Lung microvascular endothelial cell (primary cell): Measurements from ENCODE around the gene SLC49A3. TPM values are rescaled to one million over a fixed set of nuclear protein-coding genes. Genes with fewer than 3 reads are reported as not detected.
"Not testable (repeated sequence)": the region's sequence is repeated elsewhere in the genome, so short reads cannot be mapped to it uniquely, and the experiment has no call there.

ENCODE experiments used
- DNase-seq, 2 donors: peaks; one replicate each; pipeline versions ENCODE4 v3.0.0 to v3.0.0-alpha.2; 2010; ENCODE audit warnings: low read depth in 2 of 2
- total RNA-seq: library from RNA; depleted of rRNA; stranded (reverse); fragments of >200 nt; gene quantifications from 2 replicates; pipeline ENCODE4 v1.2.1, GENCODE V29; 2014

Gene SLC49A3
- total RNA-seq, 1 donor from 2014 or later: 7.7 TPM

GRCh38 chr4:654871-655463 lies 34.0 kb downstream of the SLC49A3 start:
- no peak for DNase-seq

GRCh38 chr4:654503-654845 lies 34.5 kb downstream of the SLC49A3 start:
- no peak for DNase-seq

GRCh38 chr4:653831-654502 lies 35.0 kb downstream of the SLC49A3 start:
- no peak for DNase-seq

- DNase-seq: no peak
Observed at GRCh38 chr4:653080-653821, 35.7 kb downstream of the SLC49A3 start.

GRCh38 chr4:651884-652642 lies 36.9 kb downstream of the SLC49A3 start:
- no peak for DNase-seq

- DNase-seq: no peak
Observed at GRCh38 chr4:650951-651883, 37.7 kb downstream of the SLC49A3 start.

GRCh38 chr4:650461-650860 lies 38.5 kb downstream of the SLC49A3 start:
- no peak for DNase-seq

GRCh38 chr4:649751-650310 lies 39.1 kb downstream of the SLC49A3 start:
- DNase-seq: no peak

- no peak for DNase-seq
Observed at GRCh38 chr4:649293-649625, 39.7 kb downstream of the SLC49A3 start.

GRCh38 chr4:648579-649292 lies 40.2 kb downstream of the SLC49A3 start:
- no peak for DNase-seq

- no peak for DNase-seq
Observed at GRCh38 chr4:647481-647880, 41.5 kb downstream of the SLC49A3 start.

- DNase-seq: no peak
Observed at GRCh38 chr4:646460-646859, 42.5 kb downstream of the SLC49A3 start.

GRCh38 chr4:642366-642765 lies 46.6 kb downstream of the SLC49A3 start:
- not testable (repeated sequence) for DNase-seq

- no peak for DNase-seq
Observed at GRCh38 chr4:637536-638280, 51.2 kb downstream of the SLC49A3 start.

GRCh38 chr4:636628-637159 lies 52.3 kb downstream of the SLC49A3 start:
- DNase-seq: no peak

- DNase-seq: no peak
Observed at GRCh38 chr4:635851-636627, 52.9 kb downstream of the SLC49A3 start.

- DNase-seq: not testable (repeated sequence)
Observed at GRCh38 chr4:635066-635835, 53.7 kb downstream of the SLC49A3 start.

GRCh38 chr4:634599-634985 lies 54.4 kb downstream of the SLC49A3 start:
- DNase-seq: no peak
